Measurements from ENCODE around the gene CCL28.

- TF ChIP-seq CTCF (IDR thresholded peaks at IDR 0.05) (no peak), POLR2A (IDR thresholded peaks at IDR 0.05) (no peak)
Observed at GRCh38 chr5:43369651-43370050, 42.5 kb downstream of the CCL28 start.
